ENCODE measurements around the gene MRPL55.

DNA sequence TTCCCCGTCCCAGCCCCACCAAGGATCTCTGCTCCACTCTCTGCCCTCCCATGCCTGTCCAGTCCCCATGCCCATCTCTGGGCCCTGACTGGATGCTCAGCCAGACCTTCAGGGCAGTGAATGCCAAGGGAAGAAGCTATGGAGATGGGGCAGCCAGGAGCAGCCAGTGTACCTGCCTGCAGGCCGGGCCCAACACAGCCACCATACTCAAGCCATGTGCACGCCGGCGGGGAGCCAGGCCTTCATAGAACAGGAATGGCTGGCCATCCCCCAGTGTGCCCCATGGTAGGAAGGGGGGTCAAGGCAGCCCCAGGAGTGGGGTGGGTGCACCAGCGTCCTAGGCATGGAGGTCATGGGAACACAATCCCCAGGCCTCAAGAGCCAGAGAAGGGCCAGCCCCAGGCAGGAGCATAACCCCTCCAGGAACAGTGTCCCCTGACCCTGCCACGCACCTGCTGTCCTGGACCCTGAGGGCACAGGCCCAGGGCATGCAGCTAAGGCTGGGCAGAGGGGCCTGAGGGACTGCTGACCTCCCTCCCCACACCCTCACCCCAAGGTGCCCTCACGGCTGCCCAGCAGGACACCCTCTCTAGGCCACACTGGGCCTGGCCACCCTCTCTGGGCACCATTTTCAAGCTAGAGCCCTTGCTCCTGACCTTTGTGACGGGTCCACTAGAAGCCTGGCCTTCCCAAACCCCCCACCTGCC is 46.9 kb downstream of the MRPL55 start:
- TF ChIP-seq, protein P1, sequence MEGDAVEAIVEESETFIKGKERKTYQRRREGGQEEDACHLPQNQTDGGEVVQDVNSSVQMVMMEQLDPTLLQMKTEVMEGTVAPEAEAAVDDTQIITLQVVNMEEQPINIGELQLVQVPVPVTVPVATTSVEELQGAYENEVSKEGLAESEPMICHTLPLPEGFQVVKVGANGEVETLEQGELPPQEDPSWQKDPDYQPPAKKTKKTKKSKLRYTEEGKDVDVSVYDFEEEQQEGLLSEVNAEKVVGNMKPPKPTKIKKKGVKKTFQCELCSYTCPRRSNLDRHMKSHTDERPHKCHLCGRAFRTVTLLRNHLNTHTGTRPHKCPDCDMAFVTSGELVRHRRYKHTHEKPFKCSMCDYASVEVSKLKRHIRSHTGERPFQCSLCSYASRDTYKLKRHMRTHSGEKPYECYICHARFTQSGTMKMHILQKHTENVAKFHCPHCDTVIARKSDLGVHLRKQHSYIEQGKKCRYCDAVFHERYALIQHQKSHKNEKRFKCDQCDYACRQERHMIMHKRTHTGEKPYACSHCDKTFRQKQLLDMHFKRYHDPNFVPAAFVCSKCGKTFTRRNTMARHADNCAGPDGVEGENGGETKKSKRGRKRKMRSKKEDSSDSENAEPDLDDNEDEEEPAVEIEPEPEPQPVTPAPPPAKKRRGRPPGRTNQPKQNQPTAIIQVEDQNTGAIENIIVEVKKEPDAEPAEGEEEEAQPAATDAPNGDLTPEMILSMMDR (IDR thresholded peaks at IDR 0.05), result no peak
- TF ChIP-seq EZH2phosphoT487 (IDR thresholded peaks at IDR 0.05), result no peak
